ENCODE results near the gene HDGFL1.

The HDGFL1 gene

DNA sequence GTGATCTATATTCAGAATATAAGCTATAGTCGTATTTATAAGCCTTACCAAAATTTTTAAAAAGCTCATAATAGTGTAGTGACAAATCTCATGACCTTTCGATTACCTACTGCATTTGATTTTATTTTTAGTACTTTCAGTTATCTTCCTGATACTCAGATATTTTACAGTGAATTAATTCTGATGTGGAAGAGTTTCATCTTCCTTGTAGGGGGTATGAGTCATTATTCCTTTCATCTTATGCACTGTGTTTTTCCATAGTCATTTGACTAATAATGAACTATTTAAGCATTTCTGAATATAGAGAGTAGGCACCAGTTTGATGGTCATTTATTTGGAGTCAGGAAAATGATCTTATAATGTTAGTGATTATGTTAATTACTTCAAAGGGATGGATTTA lies 36.4 kb downstream of the HDGFL1 start:
- TF ChIP-seq, protein P1, sequence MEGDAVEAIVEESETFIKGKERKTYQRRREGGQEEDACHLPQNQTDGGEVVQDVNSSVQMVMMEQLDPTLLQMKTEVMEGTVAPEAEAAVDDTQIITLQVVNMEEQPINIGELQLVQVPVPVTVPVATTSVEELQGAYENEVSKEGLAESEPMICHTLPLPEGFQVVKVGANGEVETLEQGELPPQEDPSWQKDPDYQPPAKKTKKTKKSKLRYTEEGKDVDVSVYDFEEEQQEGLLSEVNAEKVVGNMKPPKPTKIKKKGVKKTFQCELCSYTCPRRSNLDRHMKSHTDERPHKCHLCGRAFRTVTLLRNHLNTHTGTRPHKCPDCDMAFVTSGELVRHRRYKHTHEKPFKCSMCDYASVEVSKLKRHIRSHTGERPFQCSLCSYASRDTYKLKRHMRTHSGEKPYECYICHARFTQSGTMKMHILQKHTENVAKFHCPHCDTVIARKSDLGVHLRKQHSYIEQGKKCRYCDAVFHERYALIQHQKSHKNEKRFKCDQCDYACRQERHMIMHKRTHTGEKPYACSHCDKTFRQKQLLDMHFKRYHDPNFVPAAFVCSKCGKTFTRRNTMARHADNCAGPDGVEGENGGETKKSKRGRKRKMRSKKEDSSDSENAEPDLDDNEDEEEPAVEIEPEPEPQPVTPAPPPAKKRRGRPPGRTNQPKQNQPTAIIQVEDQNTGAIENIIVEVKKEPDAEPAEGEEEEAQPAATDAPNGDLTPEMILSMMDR (IDR thresholded peaks at IDR 0.05; ENCODE audit: borderline replicate concordance, insufficient read depth, low read depth, low read length): no peak
- no peak overlapping the region for H3K4me3 ChIP-seq (ENCODE audit: low read depth, low read length)

DNA sequence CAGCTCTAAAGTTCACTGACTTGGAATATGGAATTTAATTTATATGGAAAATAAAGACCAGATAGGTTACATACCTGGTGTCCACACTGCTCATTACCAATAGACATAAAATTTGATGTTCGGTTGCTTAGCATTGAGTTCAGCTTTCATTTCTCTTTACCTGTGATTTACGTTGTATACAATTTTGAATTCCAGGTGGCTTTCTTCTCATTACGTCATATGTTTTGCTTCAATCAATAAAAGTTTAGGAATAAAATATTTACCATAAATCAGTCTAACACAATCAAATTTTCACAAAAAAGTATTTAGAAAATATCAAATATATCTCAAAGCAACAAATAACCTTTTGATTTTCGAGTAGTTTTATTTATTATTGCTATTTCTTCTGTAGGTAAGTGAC lies 40.8 kb downstream of the HDGFL1 start:
- no peak overlapping the region for H3K4me3 ChIP-seq (ENCODE audit: low read depth, low read length)
- TF ChIP-seq, protein P1 (IDR thresholded peaks at IDR 0.05; ENCODE audit: borderline replicate concordance, insufficient read depth, low read depth, low read length): no peak

DNA sequence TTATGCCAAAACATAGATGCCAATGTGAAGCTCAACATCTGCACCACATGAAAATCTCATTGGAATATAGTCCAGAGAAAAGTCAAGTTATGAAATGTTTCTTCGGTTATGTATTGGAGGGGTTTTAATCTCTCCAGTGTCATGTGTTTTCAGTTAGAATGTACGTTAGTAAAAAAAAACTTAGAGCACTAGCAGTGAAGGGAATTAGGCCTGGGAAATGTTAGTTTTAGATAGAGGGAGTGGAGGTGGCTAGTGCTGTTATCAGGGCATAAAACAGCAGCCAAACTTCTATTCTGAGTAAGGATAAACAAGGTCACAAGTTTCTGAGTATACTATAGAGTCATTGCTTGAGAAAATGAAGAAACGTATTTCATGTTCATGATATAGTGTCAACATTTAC lies 42.9 kb downstream of the HDGFL1 start:
- TF ChIP-seq, protein P1 (IDR thresholded peaks at IDR 0.05; ENCODE audit: borderline replicate concordance, insufficient read depth, low read depth, low read length): no peak
- H3K4me3 ChIP-seq (ENCODE audit: low read depth, low read length): no peak overlapping the region

DNA sequence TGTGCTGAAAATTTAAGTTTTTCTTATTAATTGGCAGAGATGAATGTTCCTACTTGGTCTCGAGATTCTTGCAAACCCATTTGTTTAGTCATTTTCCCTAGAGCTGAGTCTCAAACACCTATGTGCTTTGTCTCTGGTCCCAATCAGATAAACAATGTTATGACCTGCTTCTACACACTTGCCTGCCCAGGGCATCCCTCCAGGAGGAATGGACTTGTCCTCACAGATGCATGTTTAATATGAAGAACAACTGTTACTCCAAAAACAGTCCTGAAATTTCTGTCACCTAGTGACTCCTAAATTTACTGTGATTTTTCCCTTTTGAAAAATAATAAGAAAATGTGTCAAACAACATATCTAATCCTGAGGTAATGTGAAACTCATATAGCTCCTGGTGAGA lies 43.7 kb downstream of the HDGFL1 start:
- H3K4me3 ChIP-seq (ENCODE audit: low read depth, low read length): no peak overlapping the region
- TF ChIP-seq, protein P1 (IDR thresholded peaks at IDR 0.05; ENCODE audit: borderline replicate concordance, insufficient read depth, low read depth, low read length): no peak

DNA sequence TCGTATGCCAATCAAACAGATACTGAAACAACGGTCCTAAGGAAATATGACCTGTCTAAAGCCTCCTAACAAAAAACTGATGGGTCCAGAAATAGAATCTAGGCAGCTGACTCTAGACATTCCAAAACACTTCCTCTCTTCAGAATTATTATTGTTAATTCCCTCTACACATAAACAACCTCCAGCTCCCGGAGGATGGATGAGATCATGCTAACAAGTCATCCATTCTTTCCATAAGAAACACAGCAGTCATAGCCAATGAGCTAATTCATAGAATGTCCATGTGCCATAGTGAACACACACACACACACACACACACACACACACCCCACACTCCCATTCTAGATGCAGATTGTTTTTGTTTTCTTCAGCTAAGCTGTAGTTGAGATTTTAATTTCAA lies 44.3 kb downstream of the HDGFL1 start:
- no peak overlapping the region for H3K4me3 ChIP-seq (ENCODE audit: low read depth, low read length)
- TF ChIP-seq, protein P1 (IDR thresholded peaks at IDR 0.05; ENCODE audit: borderline replicate concordance, insufficient read depth, low read depth, low read length): no peak

DNA sequence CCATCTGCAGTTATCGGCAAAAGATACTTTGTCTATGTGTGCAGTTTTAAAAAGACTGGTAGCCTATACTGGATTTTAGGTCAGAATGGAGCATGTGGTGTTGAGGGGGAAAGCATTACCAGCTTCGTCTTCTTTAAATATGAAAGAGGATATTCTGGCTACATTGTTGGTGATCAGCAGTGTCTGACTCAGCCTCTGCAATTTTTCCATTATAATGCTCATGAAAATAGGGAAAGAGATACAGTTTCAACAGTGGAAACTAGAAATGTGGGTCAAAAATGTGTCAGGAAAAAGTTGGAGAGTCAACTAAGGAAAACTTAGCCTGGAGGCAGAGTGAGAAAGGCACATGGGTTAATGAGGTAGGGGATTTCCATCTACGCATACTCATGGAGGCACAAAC lies 45.2 kb downstream of the HDGFL1 start:
- TF ChIP-seq, protein P1 (IDR thresholded peaks at IDR 0.05; ENCODE audit: borderline replicate concordance, insufficient read depth, low read depth, low read length): no peak
- H3K4me3 ChIP-seq (ENCODE audit: low read depth, low read length): no peak overlapping the region

DNA sequence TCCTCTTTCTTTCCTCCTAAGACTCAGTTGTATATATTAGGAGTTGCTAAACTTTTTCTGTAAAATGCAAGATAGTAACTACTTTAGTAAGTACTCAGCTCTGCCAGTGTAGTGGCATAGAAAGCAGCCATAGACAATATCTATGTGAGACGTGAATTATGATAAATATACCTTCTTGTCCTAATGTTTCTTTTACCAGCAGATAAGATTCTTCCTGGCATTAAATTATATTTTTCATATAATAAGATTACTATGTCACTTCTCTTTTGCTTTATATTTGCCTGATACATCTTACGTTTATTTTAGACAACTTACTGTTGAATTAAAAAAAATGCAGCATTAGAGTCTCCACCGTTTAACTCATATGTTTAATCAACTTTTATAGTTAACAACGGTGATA lies 51.7 kb downstream of the HDGFL1 start:
- no peak overlapping the region for H3K4me3 ChIP-seq (ENCODE audit: low read depth, low read length)
- TF ChIP-seq, protein P1 (IDR thresholded peaks at IDR 0.05; ENCODE audit: borderline replicate concordance, insufficient read depth, low read depth, low read length): no peak
